CD4-positive, alpha-beta T cell treated with Interferon gamma for 1 hour (primary cell): ENCODE results near the gene PARPBP.
"Not testable (repeated sequence)": the region's sequence is repeated elsewhere in the genome, so short reads cannot be mapped to it uniquely, and the experiment has no call there.

Experiments used
- DNase-seq: peaks from one replicate; pipeline ENCODE4 v3.0.0-alpha.2; 2020

Gene PARPBP

DNA sequence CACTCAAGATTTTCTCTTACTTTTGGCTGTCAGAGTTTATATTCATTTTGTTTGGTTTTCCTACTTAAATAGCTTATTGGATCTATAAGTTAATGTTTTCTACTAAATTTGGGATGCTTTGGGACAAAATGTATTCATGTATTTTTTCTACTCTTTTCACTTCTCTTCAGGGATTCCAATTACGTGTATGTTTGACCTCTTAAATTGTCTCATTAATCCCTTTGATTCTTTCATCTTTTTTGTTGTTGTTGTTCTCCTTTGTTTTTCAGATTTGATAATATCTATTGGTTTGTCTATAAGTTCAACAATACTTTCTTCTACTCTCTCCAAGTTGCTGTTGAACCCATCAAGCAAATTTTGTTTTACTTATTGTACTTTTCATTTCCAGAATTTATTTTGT lies 43.4 kb downstream of the PARPBP start:
- DNase-seq, result no peak

GRCh38 chr12:102167821-102168604 lies 48.0 kb downstream of the PARPBP start:
- DNase-seq, result no peak

DNA sequence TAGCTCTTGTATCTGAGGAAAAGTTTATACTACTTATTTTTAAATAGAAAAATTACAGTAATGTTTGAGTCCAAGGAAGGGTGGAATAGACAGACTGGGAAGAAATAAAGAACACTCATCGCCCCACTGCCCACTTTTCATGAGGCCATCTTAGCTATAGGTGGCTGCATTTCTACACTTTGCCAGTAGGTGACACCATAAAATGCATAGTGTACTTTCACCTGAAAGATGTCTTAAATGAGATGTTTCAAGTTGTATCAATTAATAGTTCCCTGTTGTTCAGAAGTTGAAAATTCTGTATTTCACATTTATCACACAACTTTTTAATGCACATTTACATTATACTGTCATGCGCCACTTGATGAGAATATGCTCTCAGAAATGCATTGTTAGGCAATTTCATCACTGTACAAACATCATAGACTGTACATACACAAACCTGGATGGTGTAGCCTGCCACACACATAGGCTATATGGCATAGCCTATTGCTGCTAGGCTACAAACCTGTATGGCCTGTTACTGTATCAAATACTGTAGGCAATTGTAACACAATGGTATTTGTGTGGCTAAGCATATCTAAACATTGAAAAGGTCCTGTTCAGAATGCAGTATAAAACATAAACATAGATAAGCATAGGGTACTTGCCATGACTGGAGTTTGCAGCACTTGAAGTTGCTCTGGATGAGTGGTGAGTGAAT lies 50.1 kb downstream of the PARPBP start:
- no peak for DNase-seq

GRCh38 chr12:102171951-102172350 lies 52.0 kb downstream of the PARPBP start:
- no peak for DNase-seq

DNA sequence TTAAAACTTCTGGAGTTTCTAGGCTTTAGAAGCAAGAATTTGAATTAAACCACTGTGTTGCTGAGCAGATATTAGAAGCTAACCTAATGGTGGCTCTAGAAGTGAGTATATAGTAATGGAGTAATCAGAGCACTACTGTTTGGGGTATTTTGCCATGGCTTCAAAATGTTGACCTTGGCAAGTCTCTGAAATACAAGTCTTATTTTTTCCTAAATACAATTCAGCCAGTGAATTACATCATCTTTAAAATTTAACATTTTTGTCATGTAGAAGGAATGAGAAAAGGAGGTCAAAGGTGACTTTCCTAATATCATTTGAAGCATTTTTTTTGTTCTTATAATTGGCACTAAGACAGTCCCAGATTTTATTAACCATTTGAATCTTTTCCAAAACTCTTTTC lies 52.5 kb downstream of the PARPBP start:
- no peak for DNase-seq

- no peak for DNase-seq
These were observed 54.1 kb downstream of the PARPBP start for GRCh38 chr12:102174117-102174516.

DNA sequence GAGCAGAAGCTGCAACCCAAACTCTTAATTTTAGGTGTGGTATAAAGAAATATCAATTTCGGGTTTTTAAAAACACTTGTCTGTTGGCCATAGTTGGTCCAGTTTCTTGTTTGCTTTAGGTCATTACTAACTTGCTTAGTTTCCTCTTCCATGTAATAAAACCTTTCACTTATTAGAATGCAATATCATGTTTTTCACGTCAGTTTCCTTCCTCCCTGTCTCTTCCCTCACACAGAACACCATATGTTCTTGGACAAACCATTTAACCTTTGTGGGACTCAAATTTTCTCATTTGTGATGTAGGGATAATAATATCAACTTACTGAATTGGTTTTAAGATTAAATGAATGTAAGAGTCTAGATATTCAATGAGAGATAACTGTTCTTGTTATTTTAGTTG lies 54.8 kb downstream of the PARPBP start:
- no peak for DNase-seq

GRCh38 chr12:102182635-102183034 lies 62.7 kb downstream of the PARPBP start:
- no peak for DNase-seq

DNA sequence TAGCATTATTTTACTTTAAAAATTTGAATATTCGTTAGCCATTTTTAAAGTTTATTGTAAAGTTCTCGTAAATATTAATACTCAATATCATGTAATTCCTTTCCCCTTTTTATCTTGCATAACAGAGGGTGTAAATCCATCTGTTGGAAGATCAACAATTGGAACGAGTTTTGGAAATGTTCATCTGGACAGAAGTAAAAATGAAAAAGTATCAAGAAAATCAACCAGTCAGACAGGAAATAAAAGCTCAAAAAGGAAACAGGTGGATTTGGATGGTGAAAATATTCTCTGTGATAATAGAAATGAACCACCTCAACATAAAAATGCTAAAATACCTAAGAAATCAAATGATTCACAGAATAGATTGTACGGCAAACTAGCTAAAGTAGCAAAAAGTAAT lies 75.8 kb downstream of the PARPBP start:
- no peak for DNase-seq

DNA sequence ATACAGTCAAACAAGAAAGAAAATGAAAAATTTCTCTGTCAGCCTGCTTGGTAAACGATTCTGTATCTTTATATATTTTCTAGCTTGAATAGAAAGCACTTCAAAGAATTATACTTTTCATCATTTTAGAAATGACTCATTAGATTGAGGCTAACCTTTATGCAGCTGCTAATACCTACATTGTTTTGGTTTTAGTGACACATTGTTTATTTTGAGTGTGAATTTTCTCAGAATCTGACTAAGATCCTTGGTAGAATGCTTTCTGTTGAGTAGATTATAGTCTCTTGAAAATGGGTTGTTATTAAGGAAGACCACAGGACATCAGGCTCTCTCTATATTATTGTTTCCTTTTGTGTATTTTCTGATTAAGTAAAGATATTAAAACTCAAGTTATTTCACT lies 77.8 kb downstream of the PARPBP start, which contains the start of gene PMCH:
TSS of gene PMCH (minus strand) at position 45 of the 400 bp plus-strand sequence. CDS start 63 bp downstream, outside the sequence.
- no peak for DNase-seq

GRCh38 chr12:102201436-102202061 lies 81.6 kb downstream of the PARPBP start:
- no peak for DNase-seq

DNA sequence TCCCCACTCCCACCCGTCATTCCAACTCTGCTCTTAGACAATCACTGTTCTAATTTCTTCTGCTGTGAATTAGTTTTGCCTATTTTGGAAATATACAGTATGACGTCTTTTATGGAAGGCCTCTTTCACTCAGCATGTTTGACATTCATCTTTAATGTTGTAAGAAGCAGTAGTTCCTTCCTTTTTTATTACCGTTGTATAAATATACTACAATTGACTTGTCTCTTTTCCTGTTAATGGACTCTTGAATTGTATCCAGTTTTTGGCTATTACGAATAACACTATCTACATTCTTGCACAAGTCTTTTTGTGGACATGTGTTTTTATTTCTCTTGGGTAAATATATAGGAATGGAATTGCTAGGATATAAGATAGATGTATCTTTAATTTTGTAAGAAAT lies 82.6 kb downstream of the PARPBP start:
- DNase-seq, result no peak

- no peak for DNase-seq
These were observed 84.0 kb downstream of the PARPBP start for GRCh38 chr12:102204025-102204424.

- DNase-seq, result no peak
These were observed 96.2 kb downstream of the PARPBP start for GRCh38 chr12:102215992-102216691.

DNA sequence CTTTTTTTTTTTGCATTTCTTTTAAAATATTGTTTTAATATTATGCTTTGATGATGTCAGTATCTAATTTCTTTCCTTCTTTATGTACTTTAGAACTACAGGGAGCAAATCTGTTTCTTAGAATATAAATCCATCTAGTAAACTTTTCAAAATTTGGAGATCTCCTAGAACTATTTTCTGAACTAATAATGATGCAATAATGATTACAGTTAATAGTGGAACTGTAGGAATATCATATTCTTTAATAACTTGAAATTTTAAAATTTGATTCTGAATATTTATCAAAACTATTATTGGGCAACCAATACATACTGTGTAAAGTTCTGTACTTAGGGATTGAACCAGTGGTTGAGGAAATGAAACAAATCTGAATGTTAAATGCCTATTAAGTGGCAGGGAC lies 100.8 kb downstream of the PARPBP start:
- no peak for DNase-seq

- DNase-seq, result no peak
These were observed 108.0 kb downstream of the PARPBP start for GRCh38 chr12:102227954-102228353.

DNA sequence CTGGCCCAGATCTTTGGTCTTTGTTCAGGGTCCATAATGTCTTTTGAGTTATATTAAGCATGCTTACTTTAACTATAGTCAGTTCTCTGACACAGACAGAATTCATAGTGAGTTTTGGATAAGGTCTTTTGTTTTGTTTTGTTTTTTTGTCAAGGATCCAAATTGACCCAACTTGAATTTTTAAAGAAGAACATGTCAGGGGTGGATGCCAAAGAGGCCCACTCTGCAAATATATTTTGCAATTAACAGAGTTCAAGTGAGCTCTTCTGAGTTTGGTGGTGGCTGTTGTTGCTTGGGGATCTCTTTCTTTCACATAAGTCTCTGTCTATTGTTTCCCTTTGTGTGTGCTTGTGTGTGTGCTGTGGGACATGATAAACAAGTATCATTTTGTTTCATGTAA lies 112.1 kb downstream of the PARPBP start:
- DNase-seq, result no peak

DNA sequence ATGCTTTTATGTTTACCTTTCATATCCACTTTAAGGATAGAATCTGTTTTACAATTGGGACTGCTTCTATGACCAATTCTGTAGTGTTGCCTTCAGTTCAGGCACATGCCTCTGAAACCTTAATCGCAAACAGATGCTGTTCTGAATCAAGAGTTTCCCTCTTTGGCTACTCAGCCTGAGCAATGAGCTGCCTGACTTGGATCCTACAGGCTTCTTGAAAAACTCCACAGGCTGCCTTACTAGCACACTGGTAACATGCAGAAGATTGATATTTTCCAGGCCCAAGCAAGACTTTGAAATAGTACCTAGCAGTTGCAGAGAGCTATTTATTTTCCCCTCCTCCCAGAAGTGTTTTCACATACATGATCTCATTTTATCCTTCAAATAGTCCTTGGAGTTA lies 112.5 kb downstream of the PARPBP start:
- no peak for DNase-seq

DNA sequence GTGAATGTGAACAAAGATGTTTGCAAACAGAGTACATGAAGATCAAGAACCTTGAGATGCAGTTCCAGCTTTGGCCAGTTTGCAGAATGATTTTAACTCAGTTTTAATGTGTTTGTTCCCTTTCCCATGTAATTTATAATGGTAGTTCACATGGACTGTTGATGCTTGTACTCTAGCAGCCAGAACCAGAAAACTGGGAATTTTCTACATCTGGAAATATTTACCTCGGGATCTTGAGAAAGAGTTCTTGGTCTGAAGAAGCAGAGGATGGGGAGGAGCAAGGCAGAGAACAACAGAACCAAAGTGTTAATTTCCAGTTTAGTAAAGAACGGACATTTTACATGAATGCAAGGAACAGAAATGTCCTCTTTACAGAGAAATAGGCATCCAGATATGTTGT lies 114.6 kb downstream of the PARPBP start:
- DNase-seq, result no peak

DNA sequence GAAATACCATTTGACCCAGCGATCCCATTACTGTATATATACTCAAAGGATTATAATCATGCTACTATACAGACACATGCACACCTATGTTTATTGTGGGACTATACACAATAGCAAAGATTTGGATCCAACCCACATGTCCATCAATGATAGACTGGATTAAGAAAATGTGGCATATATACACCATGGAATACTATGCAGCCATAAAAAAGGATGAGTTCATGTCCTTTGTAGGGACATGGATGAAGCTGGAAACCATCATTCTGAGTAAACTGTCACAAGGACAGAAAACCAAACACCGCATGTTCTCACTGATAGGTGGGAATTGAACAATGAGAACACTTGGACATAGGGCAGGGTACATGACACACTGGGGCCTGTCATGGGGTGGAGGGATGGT lies 120.9 kb downstream of the PARPBP start:
- DNase-seq, result not testable (repeated sequence)
